HEK293T (cell line): ENCODE results near the gene PDE3A.

ENCODE experiments used
- CTCF ChIA-PET: fragments of 350-600 bp; formaldehyde crosslinking; extraction: SDS; loops from one replicate; lab custom pipeline; 2021; ENCODE audit warnings: antibody characterized with exemption, inconsistent platforms; lab: Yijun Ruan, JAX
- POLR2A ChIA-PET: fragments of 350-600 bp; formaldehyde crosslinking; extraction: SDS; loops from one replicate; lab custom pipeline; 2020; ENCODE audit warnings: antibody characterized with exemption, inconsistent platforms; lab: Yijun Ruan, JAX
- DNase-seq: peaks from one replicate; pipeline ENCODE4 v3.0.0; 2012; ENCODE audit warnings: mixed read lengths; ENCODE audit errors: extremely low spot score
- ARNT ChIP-seq: fragments of 450-650 bp; IDR thresholded peaks from 2 replicates; pipeline ENCODE4 v1.6.1; 2017; ENCODE audit warnings: mild to moderate bottlenecking
- BHLHE40 ChIP-seq: fragments of 450-650 bp; IDR thresholded peaks from 2 replicates; pipeline ENCODE4 v1.6.1; 2016; ENCODE audit warnings: mild to moderate bottlenecking, moderate library complexity, borderline replicate concordance
- CTBP1 ChIP-seq: fragments of 450-650 bp; IDR thresholded peaks from 2 replicates; pipeline ENCODE4 v1.6.1; 2016; ENCODE audit warnings: borderline replicate concordance
- ELF4 ChIP-seq: fragments of 450-650 bp; IDR thresholded peaks from 2 replicates; pipeline ENCODE4 v1.6.1; 2017; ENCODE audit warnings: antibody characterized with exemption
- FOXA1 ChIP-seq: fragments of 450-650 bp; IDR thresholded peaks from 2 replicates; pipeline ENCODE4 v1.6.1; 2016; ENCODE audit warnings: mild to moderate bottlenecking
- FOXK2 ChIP-seq: fragments of 450-650 bp; IDR thresholded peaks from 2 replicates; pipeline ENCODE4 v1.6.1; 2016; ENCODE audit warnings: mild to moderate bottlenecking
- FOXM1 ChIP-seq: fragments of 450-650 bp; IDR thresholded peaks from 2 replicates; pipeline ENCODE4 v1.6.1; 2017; ENCODE audit warnings: mild to moderate bottlenecking, borderline replicate concordance
- HDGF ChIP-seq: fragments of 450-650 bp; IDR thresholded peaks from 2 replicates; pipeline ENCODE4 v1.6.1; 2017; ENCODE audit warnings: antibody characterized with exemption, borderline replicate concordance
- L3MBTL2 ChIP-seq: fragments of 450-650 bp; conservative IDR thresholded peaks from 2 replicates; pipeline ENCODE4 v1.6.1; 2016; ENCODE audit warnings: mild to moderate bottlenecking
- LEF1 ChIP-seq: fragments of 450-650 bp; IDR thresholded peaks from 2 replicates; pipeline ENCODE4 v1.6.1; 2017; ENCODE audit warnings: mild to moderate bottlenecking, borderline replicate concordance
- NFRKB ChIP-seq: fragments of 450-650 bp; IDR thresholded peaks from 2 replicates; pipeline ENCODE4 v1.6.1; 2016; ENCODE audit warnings: mild to moderate bottlenecking, moderate library complexity
- PKNOX1 ChIP-seq: fragments of 450-650 bp; IDR thresholded peaks from 2 replicates; pipeline ENCODE4 v1.6.1; 2016
- SP1 ChIP-seq: fragments of 450-650 bp; IDR thresholded peaks from 2 replicates; pipeline ENCODE4 v1.6.1; 2017
- SUZ12 ChIP-seq: fragments of 450-650 bp; IDR thresholded peaks from 2 replicates; pipeline ENCODE4 v1.6.1; 2016; ENCODE audit warnings: mild to moderate bottlenecking
- TARDBP ChIP-seq: fragments of 450-650 bp; IDR thresholded peaks from 2 replicates; pipeline ENCODE4 v1.6.1; 2016
- ZNF384 ChIP-seq: fragments of 450-650 bp; IDR thresholded peaks from 2 replicates; pipeline ENCODE4 v1.6.1; 2016

Gene PDE3A

GRCh38 chr12:20578142-20578541 is 209.8 kb downstream of the PDE3A start:
- DNase-seq, result no peak
- CTCF ChIA-PET, result interaction anchor here (0.6 kb wide), 1 partner anchor 37 kb away, joined by 3 read pairs; no protein-coding TSS in a partner anchor
- POLR2A ChIA-PET, result interaction anchor here (0.8 kb wide), 1 partner anchor 8 kb away, joined by 3 read pairs; no protein-coding TSS in a partner anchor
- TF ChIP-seq ARNT (no peak), SUZ12 (no peak), FOXK2 (no peak), FOXM1 (no peak), HDGF (no peak)

DNA sequence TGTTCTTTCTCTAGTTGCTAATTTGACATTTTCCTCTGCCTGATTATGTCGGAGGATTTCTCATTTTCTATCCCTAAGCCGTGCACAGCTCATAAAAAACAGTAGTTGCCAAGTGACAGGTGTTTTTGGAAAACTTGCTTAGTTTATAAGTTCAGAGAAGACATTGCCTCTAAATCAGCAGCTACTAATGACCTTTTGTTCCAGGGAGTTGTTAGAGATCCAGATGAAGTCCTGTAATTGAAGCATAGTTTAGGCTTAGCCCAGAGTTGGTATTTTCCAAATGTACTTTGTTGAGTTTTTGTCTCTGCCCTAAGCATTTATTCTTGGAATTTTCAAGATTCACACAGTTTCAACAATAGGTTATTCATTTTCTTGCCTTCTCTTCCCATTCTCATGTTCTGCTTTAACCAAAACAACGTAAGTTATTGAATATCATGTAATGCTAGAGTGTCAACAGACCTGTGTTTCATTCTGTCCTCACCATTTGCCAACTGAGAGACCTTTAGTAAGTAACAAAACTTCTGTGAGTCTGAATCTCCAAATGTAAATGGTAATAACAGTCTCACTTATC is 216.8 kb downstream of the PDE3A start:
- no peak for DNase-seq
- ChIA-PET POLR2A (no interaction called here), CTCF (no interaction called here)
- no peak for TF ChIP-seq TARDBP
- TF ChIP-seq BHLHE40, result no peak
- no peak for TF ChIP-seq CTBP1
- TF ChIP-seq FOXM1, result no peak
- TF ChIP-seq LEF1, result no peak
- no peak for TF ChIP-seq SP1
- no peak for TF ChIP-seq FOXA1
- no peak for TF ChIP-seq PKNOX1
- no peak for TF ChIP-seq SUZ12
- TF ChIP-seq ELF4, result no peak
- TF ChIP-seq ARNT, result no peak
- TF ChIP-seq FOXK2, result no peak
- TF ChIP-seq L3MBTL2, result no peak
- no peak for TF ChIP-seq NFRKB

DNA sequence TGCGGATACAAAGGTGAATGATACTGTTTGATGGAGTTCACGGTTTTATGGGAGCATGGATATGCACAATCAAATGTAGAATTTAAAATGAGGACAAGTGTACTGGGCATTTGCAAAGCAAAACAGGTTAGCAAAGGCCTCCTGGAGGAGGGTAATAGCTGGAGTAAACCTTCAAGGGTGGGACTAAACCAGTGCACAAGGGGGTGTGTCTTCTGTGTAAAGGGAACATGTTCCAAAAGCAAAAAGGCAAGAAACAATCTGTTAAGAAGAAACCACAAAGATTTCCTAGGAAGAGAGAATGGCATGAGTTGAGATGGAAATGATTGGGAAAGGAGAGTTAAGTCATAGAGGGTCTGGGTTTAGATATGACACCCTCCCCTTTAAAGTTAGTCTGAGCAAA is 217.6 kb downstream of the PDE3A start:
- ChIA-PET CTCF (no interaction called here), POLR2A (interaction anchor here (0.6 kb wide), 1 partner anchor 852 kb away, joined by 3 read pairs; the partner anchor contains the start of gene PYROXD1)
- DNase-seq, result no peak
- TF ChIP-seq FOXA1, result no peak
- no peak for TF ChIP-seq FOXK2
- TF ChIP-seq SUZ12, result no peak
- no peak for TF ChIP-seq SP1
- no peak for TF ChIP-seq TARDBP
- no peak for TF ChIP-seq ELF4
- no peak for TF ChIP-seq HDGF
- no peak for TF ChIP-seq FOXM1
- no peak for TF ChIP-seq L3MBTL2

DNA sequence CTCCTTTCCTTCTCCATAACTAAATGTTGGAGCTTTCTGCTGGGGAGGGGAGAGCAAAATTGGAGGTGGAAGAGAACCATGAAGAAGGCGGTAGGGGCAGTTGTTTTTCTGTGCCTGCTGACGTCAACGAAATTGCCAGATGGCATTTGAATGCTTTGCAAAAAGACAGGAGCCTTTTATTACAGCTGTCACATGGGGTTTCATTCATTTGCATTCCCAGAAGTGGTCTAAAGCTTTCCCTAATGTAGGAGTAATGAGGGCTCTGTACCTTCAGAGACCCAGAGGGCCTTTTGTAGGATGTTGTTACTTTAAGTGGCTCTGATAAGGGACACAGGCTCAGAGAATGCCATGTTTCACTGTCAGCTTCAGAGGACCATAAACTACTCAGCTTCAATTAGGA is 219.7 kb downstream of the PDE3A start:
- no peak for DNase-seq
- ChIA-PET POLR2A (no interaction called here), CTCF (interaction anchor here (0.5 to 0.6 kb wide), 2 partner anchors 13 to 928 kb away, joined by 3 read pairs; no protein-coding TSS in a partner anchor)
- TF ChIP-seq SUZ12, result no peak
- 0 out of 2 replicates have a peak, but pooled peaks have one; percentile 4 for TF ChIP-seq PKNOX1

DNA sequence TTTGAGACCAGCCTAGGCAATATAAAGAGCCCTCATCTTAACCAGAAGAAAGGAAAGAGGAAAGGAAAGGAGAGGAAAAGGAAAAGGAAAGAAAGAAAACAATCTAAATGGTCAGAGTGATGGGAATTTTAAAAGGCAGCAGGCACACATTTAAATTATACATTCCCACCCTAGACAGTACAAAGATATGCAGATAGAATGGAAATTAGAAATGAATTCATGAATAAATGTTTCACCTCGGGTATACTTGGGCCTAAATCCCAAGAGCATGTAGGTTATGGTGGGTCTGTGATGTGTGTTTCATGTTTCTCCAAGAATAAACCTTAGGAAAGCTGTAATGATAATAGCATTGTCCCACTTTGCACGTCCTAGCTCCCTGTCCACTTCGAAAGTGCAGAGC is 222.2 kb downstream of the PDE3A start:
- CTCF ChIA-PET, result no interaction called here
- no peak for TF ChIP-seq ELF4
- TF ChIP-seq HDGF, result no peak
- TF ChIP-seq FOXK2, result no peak
- TF ChIP-seq SP1, result no peak
- POLR2A ChIA-PET, result no interaction called here
- no peak for DNase-seq

GRCh38 chr12:20592556-20592955 is 224.2 kb downstream of the PDE3A start:
- TF ChIP-seq SP1 (no peak), FOXA1 (no peak), CTBP1 (no peak), SUZ12 (no peak), FOXM1 (no peak), LEF1 (no peak), ARNT (no peak), ELF4 (no peak), NFRKB (no peak), TARDBP (no peak), HDGF (no peak), FOXK2 (no peak), PKNOX1 (no peak), ZNF384 (no peak), BHLHE40 (no peak), L3MBTL2 (no peak)
- DNase-seq, result no peak
- POLR2A ChIA-PET, result no interaction called here
- CTCF ChIA-PET, result interaction anchor here (0.5 kb wide), 1 partner anchor 12 kb away, joined by 3 read pairs; no protein-coding TSS in a partner anchor

DNA sequence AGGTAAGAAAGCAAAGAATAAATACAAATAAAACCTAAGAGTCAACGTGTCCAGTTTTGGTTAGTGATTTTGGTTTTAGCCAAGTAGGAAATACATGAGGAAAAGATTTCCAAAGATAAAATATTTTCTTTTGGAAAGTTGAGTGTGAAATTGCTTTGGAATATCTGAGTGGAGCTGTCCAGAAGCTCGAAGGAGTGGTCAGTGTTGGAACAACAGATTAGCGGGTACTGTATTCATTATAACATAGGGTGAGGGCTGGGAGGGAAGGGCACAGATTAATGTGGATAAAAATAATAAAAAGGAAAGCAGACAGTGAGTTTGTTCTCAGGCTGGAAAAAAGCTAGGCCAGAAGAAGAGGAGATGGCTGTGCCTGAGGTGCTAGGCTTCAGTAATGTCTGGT is 225.3 kb downstream of the PDE3A start:
- TF ChIP-seq FOXK2, result no peak
- no peak for TF ChIP-seq TARDBP
- no peak for TF ChIP-seq NFRKB
- no peak for TF ChIP-seq LEF1
- POLR2A ChIA-PET, result no interaction called here

More for the DNA sequence above, 225.3 kb downstream of the PDE3A start:
- CTCF ChIA-PET, result no interaction called here
- no peak for DNase-seq
